Activated gamma-delta T cell treated with Interleukin-2 at 50 U/mL for 16 hours (primary cell): ENCODE measurements around the gene CATSPER2.
"Not testable (repeated sequence)": the region's sequence is repeated elsewhere in the genome, so short reads cannot be mapped to it uniquely, and the experiment has no call there.

Source experiments
- DNase-seq: peaks from one replicate; pipeline ENCODE4 v3.0.0-alpha.2; 2020

The CATSPER2 gene

DNA sequence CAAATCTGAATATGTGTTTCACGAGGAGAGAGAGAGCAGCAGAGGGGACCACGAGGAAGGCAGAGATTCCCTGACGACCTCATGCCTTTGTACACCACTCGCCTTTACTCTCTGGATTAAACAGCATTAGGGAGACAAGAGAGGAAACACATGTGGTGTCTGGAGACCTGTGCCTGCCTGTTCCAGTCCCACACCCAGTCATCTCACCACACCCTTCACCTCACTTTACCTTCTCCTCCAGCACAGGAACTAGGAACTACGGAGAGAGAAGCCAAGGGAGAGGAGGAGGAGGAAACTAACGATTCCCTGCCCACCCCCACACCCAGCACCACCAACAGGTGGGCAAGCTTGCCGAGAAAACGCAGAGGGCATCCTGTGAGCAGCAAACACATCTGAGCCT lies 55.8 kb downstream of the CATSPER2 start:
- DNase-seq = not testable (repeated sequence)

DNA sequence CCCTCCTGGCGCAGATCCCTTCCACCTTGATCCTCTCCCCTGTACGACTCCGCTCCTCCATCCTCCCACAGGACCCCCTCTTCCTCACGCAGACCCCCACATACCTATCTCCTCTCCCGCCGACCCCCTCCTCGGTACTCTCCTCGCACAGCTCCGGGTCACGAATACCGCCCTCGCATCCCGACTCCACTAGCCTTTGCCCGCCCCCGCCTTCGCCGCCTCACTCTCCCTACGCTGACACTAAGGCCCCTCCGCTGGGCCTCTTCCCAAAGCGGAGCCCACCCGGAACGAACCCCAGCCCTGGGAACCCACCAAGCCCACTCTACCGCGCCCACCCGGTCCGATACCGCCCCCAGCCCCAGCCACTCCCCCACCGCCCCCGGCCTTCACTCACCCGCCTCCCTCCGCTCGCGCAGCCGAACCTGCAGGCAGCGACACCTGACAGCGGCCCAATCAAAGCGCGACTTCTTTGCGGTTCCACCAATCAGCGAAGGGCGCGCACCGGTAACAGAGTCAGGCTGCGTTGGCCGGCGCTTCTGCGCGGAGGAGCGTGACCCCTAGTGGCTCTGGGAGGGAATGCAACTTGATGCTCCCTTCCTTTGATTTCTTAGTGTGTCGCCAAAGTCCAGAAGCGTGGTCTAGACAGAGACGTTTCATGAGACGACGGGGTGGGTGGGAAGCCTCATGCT lies 58.7 kb downstream of the CATSPER2 start, which contains the start of gene PPIP5K1:
TSS of gene PPIP5K1 (minus strand) at position 431 of the 689 bp plus-strand sequence. CDS start 5,704 bp downstream, outside the sequence.
- not testable (repeated sequence) for DNase-seq
